ENCODE measurements around the gene FOXO1. TPM values are rescaled to one million over a fixed set of nuclear protein-coding genes. Genes with fewer than 3 reads are reported as not detected.

The FOXO1 gene
- polyA plus RNA-seq, 2 donors = 1.7 to 3.7 TPM

GRCh38 chr13:40589285-40590109 is 76.9 kb downstream of the FOXO1 start:
- no peaks in the 10 kb centered on the region for H3K27me3 ChIP-seq (ENCODE audit: control insufficient read depth in 1 of 2, insufficient read depth in 2 of 2, low read length in 2 of 2)
- no peaks in the 10 kb centered on the region for H3K9me3 ChIP-seq (ENCODE audit: control insufficient read depth in 2 of 2, insufficient read depth in 1 of 2, low read depth in 1 of 2, low read length in 1 of 2)
- H3K27ac ChIP-seq (ENCODE audit: low read depth in 2 of 2, low read length in 1 of 2) = peak overlapping the region in 1 of 2 donors; percentile 34
- WGBS, 2 donors = 28 to 35% methylated on average over 4 of the region's 4 CpGs
- peaks cover 0 to 8% of the 10 kb centered on the region in 2 donors for H3K4me1 ChIP-seq (ENCODE audit: control insufficient read depth in 2 of 2, insufficient read depth in 2 of 2, low read length in 1 of 2)
- H3K36me3 ChIP-seq (ENCODE audit: control insufficient read depth in 2 of 2, insufficient read depth in 2 of 2, low read length in 1 of 2) = no peaks in the 10 kb centered on the region
- no peak overlapping the region for H3K4me3 ChIP-seq (ENCODE audit: low read depth in 1 of 2, low read length in 2 of 2)

DNA sequence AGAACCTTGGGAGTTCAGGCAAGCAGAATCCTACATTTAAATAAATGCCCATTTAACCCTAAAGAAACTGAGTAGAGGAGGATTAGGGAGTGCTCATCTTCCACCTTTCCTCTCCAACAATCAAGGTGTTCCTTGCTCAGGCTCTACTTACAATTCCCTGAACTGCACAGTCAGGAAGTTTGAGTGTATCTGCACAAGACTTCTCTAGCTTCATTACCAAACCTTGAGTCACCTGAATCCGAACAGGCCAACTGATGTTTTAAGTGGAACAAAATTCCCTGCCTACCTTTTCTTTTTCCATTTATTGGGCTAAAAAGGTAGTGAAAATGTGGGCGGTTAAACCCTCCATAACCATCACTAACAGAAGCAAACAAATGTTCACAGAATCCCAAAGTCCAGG is 78.3 kb downstream of the FOXO1 start:
- Histone ChIP-seq H3K4me1 (ENCODE audit: control insufficient read depth in 2 of 2, insufficient read depth in 2 of 2, low read length in 1 of 2) (peaks cover 0 to 8% of the 10 kb centered on the region in 2 donors), H3K9me3 (ENCODE audit: control insufficient read depth in 2 of 2, insufficient read depth in 1 of 2, low read depth in 1 of 2, low read length in 1 of 2) (no peaks in the 10 kb centered on the region), H3K27me3 (ENCODE audit: control insufficient read depth in 1 of 2, insufficient read depth in 2 of 2, low read length in 2 of 2) (no peaks in the 10 kb centered on the region), H3K36me3 (ENCODE audit: control insufficient read depth in 2 of 2, insufficient read depth in 2 of 2, low read length in 1 of 2) (no peaks in the 10 kb centered on the region), H3K4me3 (ENCODE audit: low read depth in 1 of 2, low read length in 2 of 2) (no peak overlapping the region), H3K27ac (ENCODE audit: low read depth in 2 of 2, low read length in 1 of 2) (no peak overlapping the region)
- 94 to 95% methylated on average over 2 of the region's 2 CpGs for WGBS, 2 donors

GRCh38 chr13:40586886-40587565 is 79.4 kb downstream of the FOXO1 start:
- Histone ChIP-seq H3K27ac (ENCODE audit: low read depth in 2 of 2, low read length in 1 of 2) (no peak overlapping the region), H3K27me3 (ENCODE audit: control insufficient read depth in 1 of 2, insufficient read depth in 2 of 2, low read length in 2 of 2) (no peaks in the 10 kb centered on the region), H3K36me3 (ENCODE audit: control insufficient read depth in 2 of 2, insufficient read depth in 2 of 2, low read length in 1 of 2) (no peaks in the 10 kb centered on the region), H3K4me1 (ENCODE audit: control insufficient read depth in 2 of 2, insufficient read depth in 2 of 2, low read length in 1 of 2) (peaks cover 0 to 8% of the 10 kb centered on the region in 2 donors), H3K4me3 (ENCODE audit: low read depth in 1 of 2, low read length in 2 of 2) (no peak overlapping the region), H3K9me3 (ENCODE audit: control insufficient read depth in 2 of 2, insufficient read depth in 1 of 2, low read depth in 1 of 2, low read length in 1 of 2) (no peaks in the 10 kb centered on the region)
- 75 to 78% methylated on average over 5 of the region's 5 CpGs for WGBS, 2 donors

GRCh38 chr13:40585911-40586471 is 80.5 kb downstream of the FOXO1 start:
- Histone ChIP-seq H3K36me3 (ENCODE audit: control insufficient read depth in 2 of 2, insufficient read depth in 2 of 2, low read length in 1 of 2) (no peaks in the 10 kb centered on the region), H3K4me3 (ENCODE audit: low read depth in 1 of 2, low read length in 2 of 2) (no peak overlapping the region), H3K27me3 (ENCODE audit: control insufficient read depth in 1 of 2, insufficient read depth in 2 of 2, low read length in 2 of 2) (no peaks in the 10 kb centered on the region), H3K9me3 (ENCODE audit: control insufficient read depth in 2 of 2, insufficient read depth in 1 of 2, low read depth in 1 of 2, low read length in 1 of 2) (no peaks in the 10 kb centered on the region), H3K4me1 (ENCODE audit: control insufficient read depth in 2 of 2, insufficient read depth in 2 of 2, low read length in 1 of 2) (peaks cover 0 to 5% of the 10 kb centered on the region in 2 donors), H3K27ac (ENCODE audit: low read depth in 2 of 2, low read length in 1 of 2) (no peak overlapping the region)
- WGBS, 2 donors = 61 to 63% methylated on average over 1 of the region's 1 CpG

DNA sequence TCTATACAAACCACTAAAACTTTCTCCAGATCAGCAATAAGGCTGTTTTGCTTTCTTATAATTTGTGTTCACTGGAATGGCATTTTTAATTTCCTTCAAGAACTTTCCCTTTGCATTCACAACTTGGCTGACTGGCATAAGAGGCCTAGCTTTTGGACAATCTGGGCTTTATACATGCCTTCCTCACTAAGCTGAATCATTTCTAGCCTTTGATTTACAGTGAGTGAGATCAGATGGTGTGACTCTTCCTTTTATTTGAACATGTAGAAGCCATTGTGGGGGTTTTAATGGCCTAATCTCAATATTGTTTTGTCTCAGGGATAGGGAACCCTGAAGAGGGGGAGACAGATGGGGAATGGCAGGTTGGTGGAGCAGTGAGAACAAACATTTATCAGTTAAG is 82.7 kb downstream of the FOXO1 start:
- Histone ChIP-seq H3K4me1 (ENCODE audit: control insufficient read depth in 2 of 2, insufficient read depth in 2 of 2, low read length in 1 of 2) (peaks cover 0 to 4% of the 10 kb centered on the region in 2 donors), H3K36me3 (ENCODE audit: control insufficient read depth in 2 of 2, insufficient read depth in 2 of 2, low read length in 1 of 2) (no peaks in the 10 kb centered on the region), H3K27me3 (ENCODE audit: control insufficient read depth in 1 of 2, insufficient read depth in 2 of 2, low read length in 2 of 2) (no peaks in the 10 kb centered on the region), H3K4me3 (ENCODE audit: low read depth in 1 of 2, low read length in 2 of 2) (no peak overlapping the region), H3K27ac (ENCODE audit: low read depth in 2 of 2, low read length in 1 of 2) (no peak overlapping the region), H3K9me3 (ENCODE audit: control insufficient read depth in 2 of 2, insufficient read depth in 1 of 2, low read depth in 1 of 2, low read length in 1 of 2) (no peaks in the 10 kb centered on the region)

GRCh38 chr13:40582531-40582930 is 83.9 kb downstream of the FOXO1 start:
- Histone ChIP-seq H3K9me3 (ENCODE audit: control insufficient read depth in 2 of 2, insufficient read depth in 1 of 2, low read depth in 1 of 2, low read length in 1 of 2) (no peaks in the 10 kb centered on the region), H3K4me3 (ENCODE audit: low read depth in 1 of 2, low read length in 2 of 2) (no peak overlapping the region), H3K27ac (ENCODE audit: low read depth in 2 of 2, low read length in 1 of 2) (no peak overlapping the region), H3K27me3 (ENCODE audit: control insufficient read depth in 1 of 2, insufficient read depth in 2 of 2, low read length in 2 of 2) (no peaks in the 10 kb centered on the region), H3K4me1 (ENCODE audit: control insufficient read depth in 2 of 2, insufficient read depth in 2 of 2, low read length in 1 of 2) (peaks cover 0 to 4% of the 10 kb centered on the region in 2 donors), H3K36me3 (ENCODE audit: control insufficient read depth in 2 of 2, insufficient read depth in 2 of 2, low read length in 1 of 2) (no peaks in the 10 kb centered on the region)
- 97 to 98% methylated on average over 2 of the region's 2 CpGs for WGBS, 2 donors

GRCh38 chr13:40581277-40581579 is 85.2 kb downstream of the FOXO1 start:
- Histone ChIP-seq H3K27ac (ENCODE audit: low read depth in 2 of 2, low read length in 1 of 2) (no peak overlapping the region), H3K4me1 (ENCODE audit: control insufficient read depth in 2 of 2, insufficient read depth in 2 of 2, low read length in 1 of 2) (peaks cover 0 to 4% of the 10 kb centered on the region in 2 donors)
- 69 to 75% methylated on average over 1 of the region's 1 CpG for WGBS, 2 donors

DNA sequence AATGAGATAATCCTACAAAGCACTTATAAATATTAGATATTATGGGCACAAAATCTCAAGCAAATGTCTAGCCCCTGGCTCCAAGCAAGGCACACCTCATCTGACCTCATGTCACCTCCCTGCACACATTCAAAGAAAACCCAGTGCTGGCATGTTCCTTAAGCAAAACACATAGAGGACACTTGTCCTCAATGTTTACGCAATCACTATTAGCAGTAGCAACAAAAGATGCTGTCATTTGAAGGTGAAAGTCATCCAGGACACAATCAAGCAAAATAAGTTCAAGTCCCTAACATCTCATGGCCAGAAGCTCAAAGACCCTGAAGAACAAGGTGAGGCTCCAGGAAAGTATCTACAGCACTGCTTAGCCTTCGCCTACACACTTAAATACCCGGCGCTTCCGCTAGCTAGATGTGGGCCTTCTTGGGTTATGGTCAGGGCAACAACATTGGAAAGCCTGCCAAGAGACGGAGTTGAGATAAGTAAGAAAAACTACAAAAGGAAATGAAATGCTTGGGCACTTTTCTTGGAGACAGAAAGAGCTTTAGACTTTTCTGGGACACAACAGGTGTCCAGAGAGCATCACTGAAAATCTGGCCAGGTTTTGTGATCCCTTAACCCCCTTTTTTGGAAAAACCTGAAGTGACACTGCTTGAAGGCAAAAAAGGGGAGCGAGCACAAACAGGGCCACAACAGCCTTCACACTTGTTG is 85.7 kb downstream of the FOXO1 start:
- H3K4me3 ChIP-seq (ENCODE audit: low read depth in 1 of 2, low read length in 2 of 2) = no peak overlapping the region
- H3K27ac ChIP-seq (ENCODE audit: low read depth in 2 of 2, low read length in 1 of 2) = no peak overlapping the region
- H3K36me3 ChIP-seq (ENCODE audit: control insufficient read depth in 2 of 2, insufficient read depth in 2 of 2, low read length in 1 of 2) = no peaks in the 10 kb centered on the region
- 83 to 87% methylated on average over 7 of the region's 7 CpGs for WGBS, 2 donors
- no peaks in the 10 kb centered on the region for H3K9me3 ChIP-seq (ENCODE audit: control insufficient read depth in 2 of 2, insufficient read depth in 1 of 2, low read depth in 1 of 2, low read length in 1 of 2)
- no peaks in the 10 kb centered on the region for H3K27me3 ChIP-seq (ENCODE audit: control insufficient read depth in 1 of 2, insufficient read depth in 2 of 2, low read length in 2 of 2)
- H3K4me1 ChIP-seq (ENCODE audit: control insufficient read depth in 2 of 2, insufficient read depth in 2 of 2, low read length in 1 of 2) = peaks cover 0 to 4% of the 10 kb centered on the region in 2 donors

More at GRCh38 chr13:40581277-40581579, 85.2 kb downstream of the FOXO1 start:
- H3K36me3 ChIP-seq (ENCODE audit: control insufficient read depth in 2 of 2, insufficient read depth in 2 of 2, low read length in 1 of 2) = no peaks in the 10 kb centered on the region
- no peaks in the 10 kb centered on the region for H3K27me3 ChIP-seq (ENCODE audit: control insufficient read depth in 1 of 2, insufficient read depth in 2 of 2, low read length in 2 of 2)
- no peak overlapping the region for H3K4me3 ChIP-seq (ENCODE audit: low read depth in 1 of 2, low read length in 2 of 2)
- no peaks in the 10 kb centered on the region for H3K9me3 ChIP-seq (ENCODE audit: control insufficient read depth in 2 of 2, insufficient read depth in 1 of 2, low read depth in 1 of 2, low read length in 1 of 2)

GRCh38 chr13:40579535-40579934 is 86.9 kb downstream of the FOXO1 start:
- H3K36me3 ChIP-seq (ENCODE audit: control insufficient read depth in 2 of 2, insufficient read depth in 2 of 2, low read length in 1 of 2) = no peaks in the 10 kb centered on the region
- H3K27ac ChIP-seq (ENCODE audit: low read depth in 2 of 2, low read length in 1 of 2) = no peak overlapping the region
- H3K9me3 ChIP-seq (ENCODE audit: control insufficient read depth in 2 of 2, insufficient read depth in 1 of 2, low read depth in 1 of 2, low read length in 1 of 2) = no peaks in the 10 kb centered on the region
- no peak overlapping the region for H3K4me3 ChIP-seq (ENCODE audit: low read depth in 1 of 2, low read length in 2 of 2)
- H3K27me3 ChIP-seq (ENCODE audit: control insufficient read depth in 1 of 2, insufficient read depth in 2 of 2, low read length in 2 of 2) = no peaks in the 10 kb centered on the region
- WGBS, 2 donors = 97 to 98% methylated on average over 2 of the region's 2 CpGs
- H3K4me1 ChIP-seq (ENCODE audit: control insufficient read depth in 2 of 2, insufficient read depth in 2 of 2, low read length in 1 of 2) = no peaks in the 10 kb centered on the region

Measured in esophagus (tissue), 2 donors.